ENCODE results near the gene NECAB2.
"Not testable (repeated sequence)": the region's sequence is repeated elsewhere in the genome, so short reads cannot be mapped to it uniquely, and the experiment has no call there.

Gene NECAB2

DNA sequence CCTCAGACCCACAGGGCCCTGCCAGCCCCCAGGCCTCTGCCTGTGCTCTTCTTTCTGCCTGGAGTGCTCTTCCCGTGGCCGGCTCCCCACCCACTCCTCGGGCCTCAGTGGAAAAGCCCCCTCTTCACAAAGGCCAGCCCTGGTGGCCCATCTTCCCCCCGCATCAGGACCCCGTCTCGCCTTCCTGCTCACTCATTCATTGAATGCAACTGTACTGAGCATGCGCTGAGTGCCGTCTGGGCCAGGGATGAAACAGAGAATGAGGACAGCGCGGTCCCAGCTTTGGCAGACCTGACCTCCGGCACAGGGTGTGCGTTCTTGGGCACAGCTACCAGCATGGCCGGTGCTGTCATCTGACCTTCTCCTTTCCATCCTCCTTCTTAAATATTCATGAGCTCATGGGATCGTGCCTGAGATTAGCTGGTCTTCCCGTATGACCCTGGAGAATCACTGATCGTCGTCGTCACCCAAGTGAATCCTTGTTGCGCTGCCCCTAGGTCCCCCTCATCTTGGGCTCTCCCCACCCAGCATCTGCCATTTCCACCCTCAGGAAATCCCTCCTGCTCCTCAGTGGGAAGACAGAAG is 31.4 kb upstream of the NECAB2 start:
- no peak for DNase-seq

DNA sequence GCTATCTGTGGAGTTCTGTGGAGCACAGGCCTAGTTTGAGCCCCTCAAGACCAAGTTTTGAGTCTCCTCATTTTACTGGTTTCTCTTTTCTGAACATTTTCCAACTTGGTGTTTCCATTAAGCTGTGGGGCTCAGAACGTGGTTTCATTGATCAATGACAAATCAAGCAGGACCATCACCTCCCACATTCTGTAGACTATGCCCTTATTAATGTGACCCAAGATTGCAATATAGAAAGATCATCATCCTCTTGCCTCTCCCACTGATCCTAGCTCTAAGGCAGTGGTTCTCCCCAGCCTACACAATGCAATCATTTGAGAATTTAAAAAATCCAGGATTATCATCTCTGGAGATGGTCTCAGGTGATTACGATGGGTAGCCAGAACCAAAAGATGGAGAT is 30.8 kb upstream of the NECAB2 start:
- no peak for DNase-seq

DNA sequence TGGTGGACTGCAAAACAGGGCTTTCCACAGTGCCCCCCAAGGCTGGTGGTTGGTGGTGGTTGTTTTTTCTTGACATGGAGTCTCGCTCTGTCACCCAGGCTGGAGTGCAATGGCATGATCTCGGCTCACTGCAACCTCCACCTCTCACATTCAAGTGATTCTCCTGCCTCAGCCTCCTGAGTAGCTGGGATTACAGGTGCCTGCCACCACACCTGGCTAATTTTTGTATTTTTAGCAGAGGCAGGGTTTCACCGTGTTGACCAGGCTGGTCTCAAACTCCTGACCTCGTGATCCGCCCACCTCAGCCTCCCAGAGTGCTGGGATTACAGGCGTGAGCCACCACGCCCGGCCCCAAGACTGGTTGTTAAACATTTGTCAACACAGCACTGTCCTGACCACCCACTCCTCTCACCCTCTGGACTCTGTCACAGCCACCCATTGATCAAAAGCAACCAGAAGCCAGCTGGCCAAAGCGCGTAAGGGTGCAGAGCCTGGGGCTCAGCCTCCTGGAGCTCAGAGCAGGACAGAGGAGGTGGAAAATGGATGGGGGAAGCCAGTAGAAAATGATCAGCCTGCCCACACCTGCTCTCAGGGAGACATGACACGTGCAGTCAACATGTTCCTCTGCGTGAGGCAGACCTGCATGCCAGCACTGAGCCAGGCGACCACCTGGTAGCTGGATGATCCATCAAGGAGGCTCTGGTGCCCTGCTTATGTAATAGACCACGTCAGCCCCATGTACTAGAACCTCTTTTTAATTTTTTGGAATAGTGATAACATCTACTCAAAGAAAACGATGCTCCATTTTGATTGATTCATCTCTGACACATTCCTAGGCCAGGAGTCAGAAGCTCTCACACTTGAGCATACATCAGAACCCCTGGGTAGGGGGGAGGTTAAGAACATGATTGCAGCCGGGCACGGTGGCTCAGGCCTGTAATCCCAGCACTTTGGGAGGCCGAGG is 29.8 kb upstream of the NECAB2 start:
- DNase-seq, result no peak

DNA sequence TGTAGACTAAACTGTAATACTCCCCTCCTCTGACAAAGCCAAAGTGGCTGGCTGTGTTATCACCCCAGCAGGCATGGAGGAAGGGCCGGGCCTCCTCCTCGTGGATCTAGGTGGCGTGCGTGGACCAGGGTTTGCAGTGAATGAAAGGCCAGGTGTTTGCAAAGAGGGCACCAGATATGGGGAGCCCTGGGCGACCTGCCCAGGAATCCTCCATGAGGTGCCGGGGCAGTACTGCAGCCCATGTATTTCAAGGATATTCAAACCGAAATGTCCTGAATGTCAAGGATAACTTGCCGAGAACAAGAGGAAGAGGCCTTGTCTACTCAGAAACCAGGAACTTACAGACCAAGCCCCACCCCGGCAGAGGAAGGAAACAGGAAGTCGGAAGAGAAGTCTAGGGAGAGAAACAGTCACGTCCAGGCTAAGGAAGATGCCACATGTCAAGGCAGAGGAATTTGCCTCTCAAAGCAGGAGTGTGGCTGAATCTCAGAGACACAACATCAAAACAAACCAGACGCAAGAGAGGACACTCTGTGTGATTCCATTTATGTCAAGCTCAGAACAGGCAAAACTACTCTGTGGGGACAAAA is 28.7 kb upstream of the NECAB2 start:
- no peak for DNase-seq

DNA sequence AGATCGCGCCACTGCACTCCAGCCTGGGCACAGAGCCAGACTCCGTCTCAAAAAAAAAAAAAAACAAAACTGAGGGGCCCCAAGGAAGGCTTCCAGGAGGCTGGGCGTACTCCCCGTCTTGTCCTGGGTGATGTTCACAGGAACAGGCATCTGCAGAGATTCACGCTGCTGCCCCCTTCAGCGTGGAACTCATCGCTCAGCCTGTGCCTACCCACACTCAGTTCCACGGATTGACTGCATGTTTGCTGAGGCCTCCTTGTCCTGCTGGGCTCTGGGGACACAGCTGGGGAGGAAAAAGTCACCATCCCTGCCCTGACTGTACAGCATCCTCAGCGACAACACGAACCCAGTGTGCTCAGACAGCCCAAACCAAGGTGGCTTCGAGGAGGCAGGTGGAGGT is 27.9 kb upstream of the NECAB2 start:
- no peak for DNase-seq

DNA sequence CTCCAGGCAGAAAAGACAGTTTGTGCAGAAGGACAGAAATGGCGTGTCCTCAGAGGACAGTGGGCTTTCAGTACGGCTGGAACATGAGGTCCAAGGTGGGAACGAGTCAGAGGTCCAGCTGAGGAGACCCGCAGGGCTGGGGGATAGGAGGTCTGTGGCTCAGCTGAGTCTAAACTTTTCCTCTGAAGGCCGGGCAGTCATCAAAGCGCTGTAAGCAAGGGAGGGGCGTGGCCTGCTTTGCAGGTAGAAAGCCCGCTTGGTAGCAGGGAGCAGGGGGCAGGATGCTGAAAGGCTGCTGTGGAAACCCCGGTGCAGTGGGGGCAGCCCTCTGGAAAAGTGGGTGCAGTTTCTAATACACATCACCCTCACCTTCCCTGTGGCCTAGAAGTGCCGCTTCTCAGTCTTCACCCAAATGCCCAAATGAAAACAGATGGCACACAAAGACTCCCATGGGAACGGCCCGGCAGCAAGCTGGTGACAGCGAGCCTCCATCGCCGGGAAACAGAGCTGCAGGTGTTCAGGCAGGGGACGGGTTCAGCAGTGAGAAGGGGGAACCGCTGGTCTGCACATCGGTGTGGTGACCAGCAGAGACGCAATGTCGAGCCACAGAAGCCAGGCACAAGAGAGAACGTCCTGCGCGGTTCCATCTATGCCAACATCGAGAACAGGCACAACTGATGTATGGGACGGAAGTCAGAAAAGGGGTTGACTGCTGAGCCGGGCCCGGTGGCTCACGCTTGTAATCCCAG is 27.2 kb upstream of the NECAB2 start:
- no peak for DNase-seq

DNA sequence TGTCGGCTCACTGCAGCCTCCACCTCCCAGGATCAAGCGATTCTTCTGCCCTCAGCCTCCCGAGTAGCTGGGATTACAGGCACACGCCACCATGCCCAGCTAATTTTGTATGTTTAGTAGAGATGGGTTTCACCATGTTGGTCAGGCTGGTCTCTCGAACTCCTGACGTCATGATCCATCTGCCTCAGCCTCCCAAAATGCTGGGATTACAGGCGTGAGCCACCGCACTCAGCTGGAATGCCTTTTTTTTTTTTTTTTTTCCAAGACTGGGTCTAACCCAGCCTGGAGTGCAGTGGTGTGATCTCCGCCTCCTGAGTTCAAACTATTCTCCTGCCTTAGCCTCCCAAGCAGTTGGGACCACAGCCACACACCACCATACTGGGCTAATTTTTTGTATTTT is 26.5 kb upstream of the NECAB2 start:
- not testable (repeated sequence) for DNase-seq

DNA sequence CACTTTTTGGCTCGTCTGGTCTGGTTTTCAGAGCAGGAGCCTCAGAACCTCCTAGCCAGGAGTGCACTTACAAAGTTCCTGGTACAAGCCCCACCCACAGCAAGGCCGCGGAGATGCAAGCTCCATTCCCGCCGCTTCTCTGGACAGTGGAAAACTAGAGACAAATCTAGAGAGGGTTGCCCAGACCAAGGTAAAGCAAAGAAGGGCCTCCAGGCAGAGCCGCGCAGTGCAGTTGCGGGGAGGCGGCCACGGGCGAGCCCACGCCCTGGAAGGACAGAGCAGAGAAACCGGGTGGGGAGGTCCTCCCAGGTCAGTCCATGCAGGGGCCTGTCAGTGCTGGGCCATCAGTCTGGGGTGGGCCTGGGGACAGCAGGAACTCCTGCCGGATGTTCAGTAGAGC is 26.0 kb upstream of the NECAB2 start:
- DNase-seq, result no peak

DNA sequence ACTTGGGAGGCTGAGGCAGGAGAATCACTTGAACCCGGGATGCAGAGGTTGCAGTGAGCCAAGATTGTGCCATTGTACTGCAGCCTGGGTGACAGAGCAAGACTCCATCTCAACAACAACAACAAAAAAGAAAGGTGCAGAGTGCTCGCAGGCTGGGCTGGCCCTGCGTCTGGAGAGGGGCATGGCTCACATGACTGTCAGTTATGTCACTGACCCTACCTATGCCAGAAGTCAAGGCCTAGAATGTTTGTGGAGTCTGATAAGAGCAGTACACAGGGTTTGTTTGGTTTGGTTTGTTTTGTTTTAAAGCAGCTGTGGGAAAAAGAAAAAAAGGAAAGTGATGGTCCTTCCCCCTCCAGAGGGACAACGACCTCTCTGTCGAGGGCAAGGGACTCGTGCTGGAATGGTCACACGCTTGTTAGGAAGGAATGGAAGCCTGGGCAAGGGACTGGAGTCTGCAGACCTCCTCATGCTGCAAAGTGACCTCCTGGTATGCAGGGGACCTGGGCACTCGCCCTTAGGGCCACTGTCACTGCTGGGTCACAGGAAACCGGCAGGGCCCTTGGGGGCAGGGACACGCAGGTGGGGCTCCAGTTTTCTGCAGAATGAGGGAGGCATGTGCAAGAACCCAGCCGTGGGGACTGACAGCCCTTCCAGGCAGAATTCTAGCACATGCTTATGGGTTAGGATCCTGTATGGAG is 25.1 kb upstream of the NECAB2 start:
- DNase-seq, result no peak

DNA sequence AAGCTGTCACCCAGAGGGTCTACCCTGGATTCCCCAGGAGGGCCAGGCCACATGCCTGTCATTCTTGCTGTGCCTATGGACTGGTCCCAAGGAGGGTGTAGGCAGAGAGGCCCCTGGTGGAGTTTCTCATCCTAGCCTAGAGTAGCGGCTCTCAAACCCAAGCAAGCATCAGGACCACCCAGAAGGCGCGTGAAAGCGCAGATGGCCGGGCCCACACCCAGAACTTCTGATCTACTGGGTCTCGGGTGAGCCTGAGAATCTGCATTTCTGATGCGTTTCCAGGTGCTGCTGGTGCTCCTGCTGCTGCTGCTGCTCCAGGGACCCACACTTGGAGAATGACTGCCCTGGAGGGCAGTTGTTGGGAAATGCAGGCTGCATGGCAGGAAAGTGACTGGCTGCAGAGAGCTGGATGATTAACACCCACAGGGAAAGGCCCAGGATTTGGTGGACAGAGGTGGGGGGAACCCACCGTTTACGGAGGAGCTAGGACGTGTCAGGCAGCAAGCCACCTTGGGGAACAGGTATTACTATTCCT is 24.5 kb upstream of the NECAB2 start:
- no peak for DNase-seq

DNA sequence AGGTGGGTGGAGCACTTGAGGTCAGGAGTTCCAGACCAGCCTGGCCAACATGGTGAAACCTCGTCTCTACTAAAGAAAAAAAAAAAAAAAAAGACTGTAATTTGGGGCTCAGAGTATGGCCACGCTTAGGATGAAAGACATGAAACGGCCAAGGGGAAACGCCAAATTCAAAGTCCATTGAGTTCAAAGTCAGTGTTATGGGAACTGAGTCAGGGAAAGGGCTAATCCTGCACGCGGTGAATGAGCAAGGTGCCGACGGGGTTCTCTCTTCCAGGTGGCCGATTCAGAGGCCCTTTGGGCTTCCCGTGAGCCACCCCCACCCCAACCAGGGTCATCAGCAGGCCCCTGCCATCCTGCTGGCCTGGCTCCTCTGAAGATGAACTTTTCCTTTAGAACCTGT is 22.5 kb upstream of the NECAB2 start:
- DNase-seq, result no peak

DNA sequence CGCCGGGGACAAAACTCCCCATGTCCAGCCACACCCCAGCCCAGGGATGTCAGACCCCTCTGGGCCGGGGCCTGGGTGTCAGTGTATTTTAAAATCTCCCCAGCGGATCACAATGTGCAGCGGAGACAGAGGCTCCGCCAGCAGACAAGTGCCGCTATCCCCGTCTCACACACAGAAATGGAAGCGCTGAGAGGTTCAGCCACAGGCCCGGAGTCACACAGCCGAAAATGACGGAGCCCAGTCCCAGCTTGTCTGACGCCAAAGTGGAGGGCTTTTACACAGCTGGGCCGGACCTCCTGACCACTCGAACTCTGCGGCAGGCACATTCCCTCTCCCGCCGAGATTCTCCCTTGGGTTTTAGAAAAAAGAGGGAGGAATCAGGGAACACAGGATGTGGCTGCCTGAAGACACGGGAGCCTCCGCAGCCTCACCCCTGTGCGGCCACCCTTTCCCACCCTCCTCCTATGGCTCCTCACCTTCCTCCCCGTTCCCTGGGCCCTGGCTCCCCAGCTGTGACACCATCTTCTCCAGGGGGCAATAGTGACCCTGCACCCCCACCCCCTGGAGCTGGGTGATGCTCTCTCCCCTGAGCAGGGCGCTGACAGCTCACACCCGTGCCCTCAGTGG is 21.8 kb upstream of the NECAB2 start:
- DNase-seq, result no peak

DNA sequence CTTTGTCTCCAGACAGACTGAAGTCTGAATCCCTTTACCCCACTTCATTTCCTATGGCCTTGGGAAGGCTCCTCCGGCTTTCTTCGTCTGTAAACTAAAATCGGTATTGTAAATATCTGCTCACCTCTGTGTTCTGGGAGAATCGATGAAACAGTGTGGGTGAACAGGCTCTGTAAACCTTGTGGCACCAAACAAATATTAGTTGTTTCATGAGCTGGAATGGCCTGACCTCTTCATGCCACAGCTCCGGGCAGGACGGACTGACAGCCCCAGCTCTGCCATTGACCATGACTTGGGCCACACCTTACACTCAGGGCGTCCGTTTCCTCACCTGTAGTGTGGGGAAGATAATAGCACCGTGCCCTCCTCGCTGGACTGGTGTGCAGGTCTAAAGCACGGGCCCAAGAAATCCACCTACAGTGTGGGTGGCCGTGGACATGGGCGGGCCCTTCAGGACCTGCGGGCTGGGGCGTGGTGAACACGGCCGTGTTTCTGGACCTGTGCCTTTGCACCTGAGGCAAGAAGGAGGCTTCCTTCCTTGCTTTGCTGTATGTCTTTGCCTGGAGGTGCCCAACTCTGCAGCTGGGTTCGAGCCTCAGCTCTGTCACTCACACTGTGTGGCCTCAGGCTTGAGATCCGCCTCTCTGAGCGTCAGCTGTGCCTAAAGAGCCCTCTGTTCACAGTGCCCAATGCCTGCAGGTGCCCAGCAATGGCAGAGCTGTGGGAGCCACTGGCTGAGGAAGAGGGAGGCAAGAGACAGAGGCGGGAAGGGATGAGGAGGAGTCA is 21.1 kb upstream of the NECAB2 start:
- no peak for DNase-seq

DNA sequence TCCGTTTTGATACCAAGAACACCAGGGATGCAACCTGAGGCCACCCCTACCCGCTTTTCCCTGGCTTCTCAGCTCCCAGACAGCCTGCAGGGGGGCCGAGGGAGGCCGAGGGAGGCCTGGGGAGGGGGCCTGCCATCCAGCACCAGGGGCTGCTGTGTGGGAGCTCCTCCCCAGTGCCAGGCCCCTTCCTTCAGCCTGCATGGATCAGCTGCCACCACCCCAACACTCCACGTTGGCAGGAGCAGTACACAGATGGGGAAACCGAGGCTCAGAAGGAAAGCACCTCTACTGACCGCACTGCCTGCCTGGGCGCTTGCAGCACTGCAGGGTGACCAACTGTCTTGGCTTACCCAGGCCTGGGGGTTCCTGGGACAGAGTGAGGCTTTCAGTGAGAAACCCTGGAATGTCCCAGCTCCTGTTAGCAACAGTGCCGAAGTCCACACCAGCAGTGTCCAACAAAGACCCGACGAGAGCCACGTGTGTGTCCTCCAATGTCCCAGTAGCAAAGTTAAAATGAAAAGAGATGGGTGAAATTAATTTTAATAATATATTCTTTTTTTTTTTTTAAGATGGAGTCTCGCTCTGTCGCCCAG is 20.3 kb upstream of the NECAB2 start:
- DNase-seq, result no peak

DNA sequence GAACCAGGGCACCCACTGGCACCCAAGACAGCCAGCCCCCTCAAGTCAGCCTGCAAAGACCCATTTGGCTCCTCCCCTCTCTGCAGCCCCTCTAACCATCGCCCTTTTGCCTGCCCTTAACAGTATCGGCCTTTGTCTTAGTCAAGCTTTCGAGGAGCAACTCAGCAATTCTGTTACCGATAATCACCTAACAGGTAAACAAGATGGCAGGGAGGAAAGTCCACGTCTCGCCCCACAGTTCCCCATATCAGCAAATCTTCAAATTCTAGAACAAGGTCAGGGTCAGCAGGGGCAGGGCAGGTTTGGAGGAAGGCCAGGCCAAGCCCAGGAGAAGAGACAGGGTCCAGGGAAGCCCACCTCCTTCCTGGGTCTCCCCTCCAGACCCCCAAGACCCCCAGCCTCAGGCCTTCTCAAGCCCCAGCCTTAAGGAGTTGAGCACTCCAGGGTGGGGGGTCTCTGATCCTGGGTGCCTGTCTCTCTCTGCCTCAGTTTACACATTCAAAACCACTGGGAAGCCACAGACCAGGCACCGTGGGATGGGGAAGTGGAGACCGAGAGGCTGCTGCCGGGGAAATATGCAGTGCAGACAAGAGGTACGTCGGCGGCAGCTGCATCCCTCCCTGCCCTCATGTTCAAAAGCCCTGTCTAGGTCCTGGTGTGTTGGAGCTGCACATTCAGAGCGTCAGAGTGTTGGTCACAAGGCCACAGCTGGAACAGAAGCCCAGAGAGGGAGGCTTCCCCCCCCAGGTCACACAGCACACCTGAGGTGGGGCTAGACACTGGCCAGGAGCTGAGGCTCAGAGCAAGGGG is 18.9 kb upstream of the NECAB2 start:
- no peak for DNase-seq

DNA sequence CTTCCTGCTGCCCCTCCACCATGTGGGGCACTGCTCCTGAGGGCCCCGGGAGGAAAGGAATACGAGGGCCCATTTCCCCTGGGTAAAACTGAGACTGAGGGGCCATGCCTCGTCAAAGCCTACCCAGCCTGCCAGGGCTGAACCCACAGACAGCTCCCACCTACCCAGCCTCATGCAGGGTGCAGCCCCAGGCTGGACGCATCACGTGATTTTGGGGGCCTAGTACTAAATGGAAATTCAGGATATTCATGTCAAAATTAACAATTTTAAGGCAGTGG is 18.4 kb upstream of the NECAB2 start:
- no peak for DNase-seq

DNA sequence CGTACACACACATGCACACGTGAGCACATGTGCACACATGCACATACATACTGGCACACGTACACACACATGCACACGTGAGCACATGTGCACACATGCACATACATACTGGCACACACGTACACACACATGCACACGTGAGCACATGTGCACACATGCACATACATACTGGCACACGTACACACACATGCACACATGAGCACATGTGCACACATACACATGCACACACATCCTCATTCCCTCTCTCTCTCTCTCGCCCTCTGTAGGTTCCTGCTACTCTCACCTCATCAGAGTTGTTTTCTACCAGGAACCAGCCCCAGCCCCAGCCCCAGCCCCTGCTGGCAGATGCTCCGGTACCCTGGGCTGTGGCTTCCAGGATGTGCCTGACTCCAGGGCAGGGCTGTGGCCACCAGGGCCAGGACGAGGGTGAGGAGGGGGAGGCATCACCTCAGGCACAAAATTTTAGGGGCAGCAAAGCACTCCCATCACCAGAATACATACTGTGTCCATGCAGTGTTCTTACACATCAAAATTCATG is 17.1 kb upstream of the NECAB2 start:
- not testable (repeated sequence) for DNase-seq

DNA sequence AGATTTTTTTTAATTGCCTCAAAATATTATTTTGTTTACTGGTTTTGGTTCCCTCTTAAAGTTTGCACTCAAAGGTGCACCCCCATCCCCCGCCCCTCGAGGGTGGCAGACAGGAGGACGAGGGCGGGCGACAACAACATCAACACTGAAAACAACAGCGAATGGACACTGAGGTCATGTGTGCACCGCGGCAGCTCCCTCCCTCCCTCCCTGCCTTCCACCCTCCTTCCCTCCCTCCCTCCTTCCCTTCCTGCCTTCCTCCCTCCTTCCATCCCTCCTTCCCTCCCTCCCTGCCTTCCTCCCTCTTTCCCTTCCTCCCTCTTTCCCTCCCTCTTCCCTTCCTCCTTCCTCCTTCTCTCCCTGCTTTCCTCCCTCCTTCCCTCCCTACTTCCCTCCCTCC is 16.5 kb upstream of the NECAB2 start:
- DNase-seq, result no peak

DNA sequence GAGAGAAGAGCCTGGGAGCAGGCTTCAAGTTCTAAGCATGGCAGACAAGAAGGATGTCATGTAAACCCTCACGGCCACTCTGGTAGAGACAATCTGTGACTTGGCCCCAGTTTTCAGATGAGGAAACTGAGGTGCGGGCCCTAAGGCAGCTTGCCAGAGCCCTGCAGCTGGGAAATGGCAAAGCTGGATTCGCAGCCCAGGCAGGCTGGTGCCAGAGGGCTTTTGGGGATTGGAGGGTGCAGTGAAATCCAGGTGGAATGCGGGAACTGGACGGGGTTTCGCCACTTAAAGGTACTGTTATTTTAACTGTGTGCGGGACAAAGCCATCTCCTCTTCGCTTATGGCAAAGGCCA is 15.5 kb upstream of the NECAB2 start:
- DNase-seq, result no peak
